Measurements from ENCODE around the gene HIGD2A. TPM values are rescaled to one million over a fixed set of nuclear protein-coding genes. Genes with fewer than 3 reads are reported as not detected.

The HIGD2A gene
- total RNA-seq, 1 donor from 2014 or later: 74.6 TPM

DNA sequence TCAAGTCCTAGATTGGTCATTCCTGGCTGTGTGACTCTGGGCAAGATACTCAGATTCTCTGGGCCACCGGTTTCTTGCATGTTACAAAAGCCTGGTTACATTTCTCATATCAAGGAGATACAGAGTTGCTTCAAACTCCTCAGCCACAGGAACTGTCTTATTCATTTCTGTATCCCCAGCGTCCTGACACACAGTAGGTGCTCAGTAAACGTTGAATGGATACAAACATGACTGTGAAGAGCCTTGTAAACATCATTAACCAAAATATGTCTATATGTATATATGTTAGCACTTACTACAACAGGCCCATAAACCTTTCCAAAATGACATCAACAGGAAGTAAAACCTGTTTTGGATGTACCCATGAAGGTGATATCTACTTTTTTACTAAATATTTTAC is 26.2 kb downstream of the HIGD2A start:
- Mint-ChIP-seq H3K4me1 (ENCODE audit: low read depth) (peaks cover 54% of the 10 kb centered on the region), H3K27me3 (ENCODE audit: low read depth) (no peaks in the 10 kb centered on the region), H3K9me3 (ENCODE audit: low read depth) (no peaks in the 10 kb centered on the region), H3K36me3 (ENCODE audit: low read depth) (peaks cover 5% of the 10 kb centered on the region), H3K4me3 (ENCODE audit: unreplicated experiment) (peak overlapping the region; percentile 75), H3K27ac (ENCODE audit: unreplicated experiment) (no peak overlapping the region)
- DNase-seq (ENCODE audit: low spot score): no peak
- TF ChIP-seq, protein P1, sequence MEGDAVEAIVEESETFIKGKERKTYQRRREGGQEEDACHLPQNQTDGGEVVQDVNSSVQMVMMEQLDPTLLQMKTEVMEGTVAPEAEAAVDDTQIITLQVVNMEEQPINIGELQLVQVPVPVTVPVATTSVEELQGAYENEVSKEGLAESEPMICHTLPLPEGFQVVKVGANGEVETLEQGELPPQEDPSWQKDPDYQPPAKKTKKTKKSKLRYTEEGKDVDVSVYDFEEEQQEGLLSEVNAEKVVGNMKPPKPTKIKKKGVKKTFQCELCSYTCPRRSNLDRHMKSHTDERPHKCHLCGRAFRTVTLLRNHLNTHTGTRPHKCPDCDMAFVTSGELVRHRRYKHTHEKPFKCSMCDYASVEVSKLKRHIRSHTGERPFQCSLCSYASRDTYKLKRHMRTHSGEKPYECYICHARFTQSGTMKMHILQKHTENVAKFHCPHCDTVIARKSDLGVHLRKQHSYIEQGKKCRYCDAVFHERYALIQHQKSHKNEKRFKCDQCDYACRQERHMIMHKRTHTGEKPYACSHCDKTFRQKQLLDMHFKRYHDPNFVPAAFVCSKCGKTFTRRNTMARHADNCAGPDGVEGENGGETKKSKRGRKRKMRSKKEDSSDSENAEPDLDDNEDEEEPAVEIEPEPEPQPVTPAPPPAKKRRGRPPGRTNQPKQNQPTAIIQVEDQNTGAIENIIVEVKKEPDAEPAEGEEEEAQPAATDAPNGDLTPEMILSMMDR (IDR thresholded peaks at IDR 0.05): no peak

GRCh38 chr5:176415240-176415951 is 26.8 kb downstream of the HIGD2A start:
- H3K27me3 Mint-ChIP-seq (ENCODE audit: low read depth): peaks cover 4% of the 10 kb centered on the region

DNA sequence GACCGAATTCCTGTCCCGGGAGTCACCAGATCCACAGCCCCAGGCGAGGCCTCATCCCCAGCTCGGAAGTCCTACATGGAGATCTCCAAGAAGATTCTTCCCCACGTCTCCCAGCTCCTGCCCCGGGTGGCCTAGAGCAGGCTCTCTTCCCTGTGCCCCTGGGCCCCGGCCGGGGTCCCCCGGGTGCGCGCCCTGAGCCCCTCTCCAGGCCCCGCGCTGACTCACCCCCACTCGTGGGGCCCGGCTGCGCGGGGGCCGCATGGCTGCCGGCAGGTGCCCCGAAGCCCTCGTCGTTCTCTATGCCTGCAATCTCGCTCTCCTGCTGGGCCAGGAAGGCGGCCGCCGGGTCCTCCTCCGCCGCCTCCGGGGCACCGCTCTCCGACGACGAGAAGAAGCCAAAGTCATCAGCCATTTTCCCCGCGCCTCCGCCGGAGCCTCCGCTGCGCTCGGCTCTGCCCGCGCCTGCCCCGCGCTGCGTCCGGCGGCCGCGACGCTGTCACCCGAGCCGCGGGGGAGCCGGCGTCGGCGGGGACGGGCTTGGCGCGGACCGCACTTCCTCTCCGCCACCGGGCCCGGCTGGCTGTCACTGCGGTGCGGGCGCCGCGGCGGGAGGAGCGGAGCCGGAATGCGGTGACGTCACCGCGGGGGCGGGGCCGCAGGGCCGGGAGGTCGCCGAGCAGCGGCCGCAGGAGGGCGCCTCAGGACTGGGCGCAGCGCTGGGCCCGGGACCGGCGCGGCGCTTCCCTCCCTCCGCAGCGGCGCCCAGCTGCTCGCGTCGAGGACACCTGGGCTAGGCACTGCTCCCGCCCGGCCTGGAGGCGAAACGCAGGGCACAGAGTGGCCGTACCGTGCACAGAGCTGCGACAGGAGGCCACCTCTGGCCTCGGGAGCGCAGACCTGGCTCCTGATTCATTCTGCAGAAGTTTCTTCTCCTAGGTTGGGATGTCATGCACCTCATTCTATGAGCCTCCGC is 27.7 kb downstream of the HIGD2A start, which contains the start of gene CLTB:
Gene CLTB, minus strand, starts transcription at position 588 of the 973 bp plus-strand sequence. Its CDS starts 176 bp downstream, at position 412.
- H3K4me1 Mint-ChIP-seq (ENCODE audit: low read depth): peaks cover 49% of the 10 kb centered on the region
- no peak for DNase-seq (ENCODE audit: low spot score)

More at GRCh38 chr5:176415240-176415951, 26.8 kb downstream of the HIGD2A start:
- no peak for DNase-seq (ENCODE audit: low spot score)
- H3K4me1 Mint-ChIP-seq (ENCODE audit: low read depth): peaks cover 54% of the 10 kb centered on the region
- H3K9me3 Mint-ChIP-seq (ENCODE audit: low read depth): no peaks in the 10 kb centered on the region
- TF ChIP-seq, protein P1 (IDR thresholded peaks at IDR 0.05): no peak
- H3K27ac Mint-ChIP-seq (ENCODE audit: unreplicated experiment): no peak overlapping the region
- peak overlapping the region; percentile 75 for H3K4me3 Mint-ChIP-seq (ENCODE audit: unreplicated experiment)
- H3K36me3 Mint-ChIP-seq (ENCODE audit: low read depth): no peaks in the 10 kb centered on the region

DNA sequence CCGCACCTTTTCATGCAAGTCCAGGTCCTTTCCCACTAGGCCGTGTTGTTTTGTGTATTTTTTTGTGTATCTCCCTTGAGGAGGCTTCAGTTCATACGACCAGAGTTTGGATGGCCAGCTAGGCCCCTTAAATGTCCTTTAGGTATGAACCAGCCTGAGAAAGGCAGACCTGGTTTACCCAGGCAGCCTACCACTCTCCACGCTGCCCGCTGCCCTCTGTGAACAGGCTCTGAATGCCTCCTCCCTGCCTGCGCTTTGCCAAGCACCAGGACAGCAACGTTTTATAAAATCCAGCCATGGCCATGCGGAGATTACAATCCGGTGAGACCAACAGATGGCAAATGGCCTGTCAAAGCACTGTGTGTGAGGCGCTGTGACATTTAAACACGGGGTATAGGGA is 28.4 kb downstream of the HIGD2A start:
- Mint-ChIP-seq H3K9me3 (ENCODE audit: low read depth) (peaks cover 8% of the 10 kb centered on the region), H3K4me1 (ENCODE audit: low read depth) (peaks cover 42% of the 10 kb centered on the region), H3K36me3 (ENCODE audit: low read depth) (no peaks in the 10 kb centered on the region), H3K27ac (ENCODE audit: unreplicated experiment) (no peak overlapping the region), H3K4me3 (ENCODE audit: unreplicated experiment) (peak overlapping the region; percentile 63), H3K27me3 (ENCODE audit: low read depth) (peaks cover 13% of the 10 kb centered on the region)
- TF ChIP-seq, protein P1 (IDR thresholded peaks at IDR 0.05): no peak
- no peak for DNase-seq (ENCODE audit: low spot score)

More for the DNA sequence above, 27.7 kb downstream of the HIGD2A start, which contains the start of gene CLTB:
- H3K27me3 Mint-ChIP-seq (ENCODE audit: low read depth): peaks cover 10% of the 10 kb centered on the region
- H3K36me3 Mint-ChIP-seq (ENCODE audit: low read depth): no peaks in the 10 kb centered on the region
- TF ChIP-seq, protein P1 (IDR thresholded peaks at IDR 0.05): peak; percentile 85
- peaks cover 5% of the 10 kb centered on the region for H3K9me3 Mint-ChIP-seq (ENCODE audit: low read depth)
- peak within 1 kb of the TSS; percentile 75 for H3K4me3 Mint-ChIP-seq (ENCODE audit: unreplicated experiment)
- peak within 1 kb of the TSS; percentile 49 for H3K27ac Mint-ChIP-seq (ENCODE audit: unreplicated experiment)

- no peak for DNase-seq (ENCODE audit: low spot score)
- H3K9me3 Mint-ChIP-seq (ENCODE audit: low read depth): peaks cover 8% of the 10 kb centered on the region
- peaks cover 1% of the 10 kb centered on the region for H3K36me3 Mint-ChIP-seq (ENCODE audit: low read depth)
- H3K27ac Mint-ChIP-seq (ENCODE audit: unreplicated experiment): no peak overlapping the region
- H3K4me3 Mint-ChIP-seq (ENCODE audit: unreplicated experiment): no peak overlapping the region
- H3K27me3 Mint-ChIP-seq (ENCODE audit: low read depth): peaks cover 21% of the 10 kb centered on the region
- peaks cover 35% of the 10 kb centered on the region for H3K4me1 Mint-ChIP-seq (ENCODE audit: low read depth)
- TF ChIP-seq, protein P1 (IDR thresholded peaks at IDR 0.05): no peak
These were observed 29.7 kb downstream of the HIGD2A start for GRCh38 chr5:176418251-176418650.

Data from chondrocyte (in vitro differentiated cells).